DMS79 treated with DMSO at 0.1 percent for 48 hours (cell line): ENCODE measurements around the gene ABCC9.

ENCODE experiments used
- DNase-seq: peaks from one replicate; lab custom pipeline; 2025; lab: John Stamatoyannopoulos, UW

ABCC9 gene

GRCh38 chr12:21877293-21877982 is 63.8 kb downstream of the ABCC9 start:
- no peak for DNase-seq

DNA sequence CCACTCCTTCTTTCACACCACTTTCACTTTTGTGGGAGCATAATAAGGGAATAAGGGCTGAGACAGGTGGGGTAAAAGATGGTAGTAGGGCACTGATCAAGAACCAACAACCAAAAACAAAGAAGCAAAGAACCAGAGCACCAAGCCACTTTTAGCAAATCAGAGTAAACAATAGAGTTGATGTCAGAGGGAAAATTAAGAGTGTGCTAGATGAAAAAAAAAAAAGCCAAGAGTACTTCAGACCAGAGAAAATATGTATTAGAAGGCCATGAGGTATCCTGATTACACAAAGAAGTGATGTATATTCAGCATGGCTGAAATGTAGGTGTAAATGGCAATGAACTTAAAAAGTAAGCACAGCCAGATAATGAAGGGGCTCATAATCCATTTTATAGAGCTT is 75.4 kb downstream of the ABCC9 start:
- DNase-seq: no peak

- DNase-seq: no peak
Observed at GRCh38 chr12:21860534-21860933, 80.7 kb downstream of the ABCC9 start.

- no peak for DNase-seq
Observed at GRCh38 chr12:21860128-21860527, 81.1 kb downstream of the ABCC9 start.

GRCh38 chr12:21852251-21852650 is 89.0 kb downstream of the ABCC9 start:
- no peak for DNase-seq

- no peak for DNase-seq
Observed at GRCh38 chr12:21851151-21851550, 90.1 kb downstream of the ABCC9 start.

- no peak for DNase-seq
Observed at GRCh38 chr12:21850419-21850818, 90.8 kb downstream of the ABCC9 start.

DNA sequence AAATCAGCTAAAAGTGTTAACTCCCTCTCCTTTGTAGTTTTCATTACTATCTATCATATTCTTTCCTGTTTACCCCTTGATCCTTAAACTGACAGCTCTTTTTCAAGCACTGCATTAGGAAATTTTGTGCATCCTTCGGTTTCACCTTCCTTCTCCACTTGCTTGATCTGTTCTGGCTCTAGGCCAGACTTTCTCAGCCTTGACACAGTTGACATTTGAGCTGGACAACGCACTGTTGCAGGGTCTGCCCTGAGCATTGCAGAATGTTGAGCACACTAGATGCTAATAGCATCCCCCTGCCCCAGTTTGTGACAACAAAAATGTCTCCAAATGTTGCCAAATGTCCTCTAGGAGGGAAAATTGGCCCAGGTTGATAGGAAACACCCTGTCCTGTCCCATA is 91.3 kb downstream of the ABCC9 start:
- DNase-seq: no peak

GRCh38 chr12:21848192-21848591 is 93.0 kb downstream of the ABCC9 start:
- no peak for DNase-seq

GRCh38 chr12:21843795-21844194 is 97.4 kb downstream of the ABCC9 start:
- DNase-seq: no peak

DNA sequence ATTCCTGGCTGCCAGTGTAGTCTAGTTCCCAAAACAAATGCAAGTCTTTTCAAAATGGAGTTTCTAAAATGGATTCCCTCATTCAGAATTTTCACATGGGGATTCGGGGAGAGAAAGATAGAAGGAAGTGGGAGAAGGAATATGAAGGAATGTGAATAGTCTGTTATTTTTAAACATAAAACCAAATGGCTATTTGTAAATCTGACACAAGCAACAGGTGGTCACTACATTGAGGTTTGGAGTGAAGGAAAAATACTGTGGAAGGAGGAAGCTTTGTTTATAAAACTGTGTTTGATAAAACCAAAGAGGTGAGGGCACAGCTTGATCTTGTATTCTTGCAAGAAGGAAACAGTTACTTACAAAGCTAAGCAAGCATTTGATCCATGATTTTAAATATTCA is 101.5 kb downstream of the ABCC9 start:
- DNase-seq: no peak

DNA sequence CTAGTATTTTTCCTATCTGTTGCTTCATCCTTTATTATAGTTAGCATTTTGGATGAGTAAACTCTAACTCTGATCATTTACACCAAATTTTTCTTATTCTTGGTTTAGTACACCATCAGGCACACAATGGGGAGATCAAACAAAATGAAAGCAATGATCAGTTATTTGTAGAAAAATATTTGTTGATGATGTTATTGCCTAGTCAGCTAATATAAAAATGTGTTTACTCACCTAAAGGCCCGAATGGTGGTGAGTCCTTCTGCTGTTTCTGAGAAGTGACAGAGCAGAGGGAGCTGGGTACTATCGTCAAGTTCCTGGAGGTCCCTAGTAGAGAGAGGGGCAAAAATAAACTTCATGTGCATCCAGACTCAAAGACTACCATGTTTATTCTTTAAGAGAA is 103.4 kb downstream of the ABCC9 start:
- no peak for DNase-seq

- no peak for DNase-seq
Observed at GRCh38 chr12:21831791-21832344, 109.4 kb downstream of the ABCC9 start.

DNA sequence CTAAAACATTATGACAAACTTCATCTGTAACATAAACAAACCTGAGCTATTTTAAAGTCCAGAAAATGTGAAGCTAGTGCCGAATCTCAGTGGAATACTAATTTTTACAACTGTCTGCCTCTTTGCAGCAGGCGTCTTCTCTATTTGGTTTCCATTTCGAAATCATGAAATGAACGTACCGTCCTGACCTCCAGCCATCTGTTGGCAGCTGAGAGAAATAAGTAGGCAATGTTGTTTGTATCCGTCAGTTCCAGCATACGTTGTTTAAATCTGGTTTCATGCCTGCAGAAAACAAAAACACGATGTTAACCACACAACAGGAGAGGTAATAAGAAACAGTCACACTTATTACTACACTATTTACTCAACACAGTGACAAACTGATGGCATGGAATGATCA is 112.4 kb downstream of the ABCC9 start:
- no peak for DNase-seq

- DNase-seq: no peak
Observed at GRCh38 chr12:21828136-21828775, 113.0 kb downstream of the ABCC9 start.

DNA sequence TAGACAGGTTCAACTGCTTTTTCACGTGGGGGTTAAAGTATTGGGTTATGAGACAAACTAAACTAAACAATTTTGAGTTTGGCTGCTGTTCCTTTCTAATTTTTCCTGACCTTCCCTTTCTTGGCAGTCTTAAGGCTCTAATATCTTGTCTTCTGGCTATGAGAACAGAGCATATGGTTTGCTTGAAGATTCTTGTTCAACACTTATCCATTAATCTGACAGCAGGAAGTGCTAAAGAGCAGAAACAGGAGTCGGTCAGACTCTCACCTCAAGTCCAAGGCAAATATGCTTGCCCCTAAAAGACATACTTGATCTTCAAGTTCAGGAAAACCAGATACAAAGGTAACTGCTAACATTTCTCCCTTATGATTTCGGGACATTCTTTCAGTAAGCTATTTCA is 114.1 kb downstream of the ABCC9 start:
- DNase-seq: no peak

DNA sequence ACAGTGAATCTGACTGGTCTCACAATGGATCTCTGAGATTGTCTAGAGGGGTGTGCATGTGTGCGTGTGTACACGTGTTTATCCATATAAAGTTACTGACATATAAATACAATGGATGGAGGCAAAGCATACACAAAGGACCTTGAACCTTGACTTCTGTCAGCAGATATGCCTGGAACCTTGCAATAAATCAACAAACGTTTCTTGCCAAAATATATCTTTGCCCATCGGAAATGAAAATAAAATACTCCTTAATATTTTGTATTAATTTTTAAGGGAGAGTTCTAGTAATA is 114.7 kb downstream of the ABCC9 start:
- no peak for DNase-seq

DNA sequence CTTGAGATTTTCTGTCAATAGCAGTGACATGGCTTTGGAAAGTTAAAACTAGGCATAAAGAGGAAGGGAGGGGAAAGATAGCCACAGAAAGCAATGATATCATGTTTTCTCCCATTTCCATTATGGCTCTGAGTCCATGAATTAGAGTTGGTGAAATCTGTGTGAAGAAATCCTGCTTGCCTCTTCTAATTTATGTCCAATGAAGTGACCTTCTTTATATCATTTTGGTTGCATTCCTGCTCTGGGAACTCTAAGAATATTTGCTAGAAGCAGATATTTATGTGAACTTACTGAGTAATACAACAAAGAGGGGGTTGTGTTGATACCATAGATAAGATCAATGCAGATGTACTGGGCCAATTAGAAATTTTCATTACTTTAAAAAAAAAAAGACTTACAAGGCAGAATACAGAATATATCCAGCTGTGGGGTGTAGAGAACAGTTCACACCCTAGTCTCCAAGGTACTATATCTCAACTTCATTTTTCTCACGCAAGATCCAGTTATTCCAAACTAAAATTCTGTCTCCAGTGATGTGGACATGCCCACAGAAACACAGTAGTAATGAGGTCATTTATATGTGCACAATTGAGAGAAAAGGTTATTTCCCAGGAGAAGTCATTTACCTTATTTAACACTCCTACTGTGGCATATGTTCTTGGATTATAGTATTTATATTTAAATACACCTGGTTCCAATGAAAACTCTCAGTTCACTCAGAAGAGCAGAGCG is 115.2 kb downstream of the ABCC9 start:
- DNase-seq: no peak

DNA sequence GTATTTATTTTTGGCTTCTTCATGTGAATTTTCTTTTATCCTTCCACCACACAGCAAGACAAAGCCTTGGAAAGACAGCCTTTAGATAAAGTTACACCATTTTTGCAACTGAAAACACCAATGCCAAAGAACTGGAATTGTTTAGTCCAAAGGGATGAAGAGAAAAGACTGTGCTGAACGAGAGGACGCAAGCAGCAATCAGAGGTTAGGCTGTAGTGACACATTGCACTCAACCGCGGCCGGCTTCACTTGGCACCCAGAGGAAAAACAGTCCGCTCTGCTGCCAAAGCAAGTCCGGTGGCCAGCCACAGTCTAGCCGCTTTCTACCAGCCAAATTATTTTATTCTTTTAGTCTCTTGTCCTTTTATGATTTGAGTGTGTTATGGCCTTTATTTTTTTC is 117.6 kb downstream of the ABCC9 start:
- no peak for DNase-seq

DNA sequence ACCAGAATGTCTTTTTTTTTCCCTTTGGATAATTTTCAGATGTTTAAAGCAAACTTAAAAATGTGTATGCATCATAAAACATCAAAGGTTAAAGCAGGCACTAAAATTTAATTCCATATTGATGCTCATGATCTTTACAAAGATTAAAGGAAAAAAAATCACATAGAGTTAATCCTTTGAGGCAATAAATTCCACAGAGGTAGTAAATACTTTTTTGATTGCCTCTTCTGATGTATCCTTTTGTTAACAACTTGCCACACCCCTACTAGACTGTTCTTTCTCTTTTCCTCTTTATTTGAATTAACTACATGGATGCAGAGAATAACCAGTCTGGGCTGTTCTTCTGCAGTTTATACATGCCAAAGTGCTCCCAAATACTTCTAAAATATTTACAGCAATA is 121.5 kb downstream of the ABCC9 start:
- no peak for DNase-seq

DNA sequence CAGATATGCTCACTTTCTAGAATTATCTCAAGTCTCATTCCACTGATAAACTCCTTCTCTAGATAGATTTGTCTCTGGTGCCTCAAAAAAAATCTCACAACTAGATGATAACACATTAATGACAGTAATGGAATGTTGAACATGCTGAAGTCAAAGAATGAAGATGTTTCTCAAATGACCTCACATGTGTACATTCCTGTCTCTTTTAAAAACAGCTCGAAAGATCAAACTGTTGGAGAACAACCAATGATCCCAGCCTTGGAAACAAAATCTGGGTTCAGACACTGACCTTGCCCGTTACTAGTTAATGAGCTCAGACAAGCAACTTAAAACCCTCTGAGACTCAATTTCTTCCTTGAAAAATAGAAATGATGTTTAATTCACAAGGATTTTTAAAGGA is 122.0 kb downstream of the ABCC9 start:
- no peak for DNase-seq

DNA sequence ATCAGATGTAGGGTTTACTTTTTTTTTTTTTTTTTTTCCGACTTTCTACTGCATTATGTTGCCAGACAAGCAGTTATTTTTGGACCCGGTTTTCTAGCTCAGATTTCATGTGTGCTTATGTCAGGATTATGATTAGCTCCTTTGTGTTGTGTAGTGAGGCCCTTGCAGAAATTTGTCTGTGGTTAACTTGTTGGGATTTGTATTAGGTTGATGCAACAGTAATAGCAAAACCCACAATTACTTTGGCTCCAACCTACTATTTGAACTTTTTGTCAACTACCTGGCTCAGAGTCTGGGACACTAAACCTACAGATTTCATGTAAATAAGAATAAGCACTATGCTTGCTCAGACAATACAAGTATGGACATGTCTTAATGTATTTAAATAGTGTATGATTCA is 122.6 kb downstream of the ABCC9 start:
- DNase-seq: no peak

DNA sequence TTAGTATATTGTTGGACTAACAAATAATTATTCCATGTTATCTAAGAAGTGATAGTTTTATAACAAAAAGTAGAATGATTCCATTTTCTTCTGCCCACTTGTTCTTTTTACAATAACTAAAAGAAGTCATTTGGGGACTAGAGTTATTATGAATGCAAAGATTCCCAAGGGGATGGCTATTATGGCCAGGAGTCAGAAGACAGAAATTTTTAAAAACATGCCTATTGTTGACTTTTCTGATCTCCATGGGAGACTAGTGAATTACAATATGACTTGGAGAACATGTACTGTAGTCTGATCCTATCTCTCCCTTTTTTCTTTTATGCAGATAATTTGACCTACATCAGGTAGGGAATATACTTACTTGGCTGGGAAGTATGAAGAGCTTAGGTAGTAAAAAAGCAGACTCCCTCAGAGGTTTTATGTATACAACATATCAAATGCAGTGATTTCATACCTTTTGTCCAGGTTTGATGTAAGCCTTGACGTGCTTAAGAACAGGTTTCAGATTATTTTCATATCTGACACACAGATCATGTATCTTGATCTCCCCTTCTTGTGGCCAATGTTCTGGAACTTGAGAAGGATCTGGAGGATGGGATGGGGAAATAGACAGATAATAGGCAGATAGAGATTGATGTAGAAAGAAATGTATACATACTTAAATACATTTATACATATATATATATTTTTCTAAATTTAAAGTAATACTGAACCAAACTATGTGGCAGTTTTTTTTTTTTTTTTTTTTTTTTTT is 125.7 kb downstream of the ABCC9 start:
- DNase-seq: no peak
